K562 (cell line): Measurements from ENCODE around the gene DLGAP5. TPM values are rescaled to one million over a fixed set of nuclear protein-coding genes. Genes with fewer than 3 reads are reported as not detected.

Source experiments
- ATAC-seq: fragments of 200-7000 bp; cut with Tn5 transposase; 3 replicates; pipeline ENCODE4 v1.9.1; 2020; ENCODE audit warnings: moderate library complexity
- BruUV-seq: library from RNA; stranded (reverse); fragments of 400-500 nt; replicated peaks from 2 replicates; lab custom pipeline; 2021; lab: Mats Ljungman, UMichigan
- CTCF ChIA-PET: fragments of 300-600 bp; formaldehyde crosslinking; extraction: SDS; loops from one replicate; lab custom pipeline; 2021; ENCODE audit warnings: low intra/inter-chr PET ratio; lab: Yijun Ruan, JAX
- POLR2A ChIA-PET: fragments of 300-600, 350-650 bp; sonication (Branson Sonifier 250); formaldehyde crosslinking; extraction: SDS; loops from one replicate; lab custom pipeline; 2021; ENCODE audit warnings: antibody characterized with exemption, inconsistent platforms; lab: Yijun Ruan, JAX
- DNase-seq, 4 experiments: peaks; one replicate each; pipeline versions ENCODE4 v3.0.0 to v3.0.0-alpha.2; 2011 to 2018; ENCODE audit warnings: low spot score in 3 of 4, mixed read lengths in 3 of 4; ENCODE audit errors: extremely low read depth in 1 of 4
- FAIRE-seq: peaks from 2 replicates; lab custom pipeline; 2011; peaks lifted over from hg19 to GRCh38; lab: Jason Lieb, UNC
- H2AFZ ChIP-seq: 2 replicates; pipeline ENCODE4 v1.6.0; 2011; ENCODE audit warnings: low read depth, low read length, control low read depth, inconsistent platforms
- H3K27ac ChIP-seq: fragments of 200-600 bp; 3 replicates; pipeline ENCODE4 v1.8.0; 2011; ENCODE audit warnings: low read depth, mild to moderate bottlenecking, control low read depth, inconsistent platforms, low read length, moderate library complexity, mixed read lengths; ENCODE audit errors: extremely low read depth
- H3K27me3 ChIP-seq, 2 experiments: fragments of 300-600 bp in 1 of 2; 2 replicates in 1 of 2; 3 replicates in 1 of 2; pipeline versions ENCODE4 v1.6.0 to v1.8.0; 2011; ENCODE audit warnings: inconsistent platforms in 2 of 2, low read length in 2 of 2, mild to moderate bottlenecking in 1 of 2, mixed read lengths in 1 of 2, moderate library complexity in 1 of 2; ENCODE audit not compliant: control insufficient read depth in 2 of 2, insufficient read depth in 2 of 2
- H3K36me3 ChIP-seq: fragments of 300-600 bp; 3 replicates; pipeline ENCODE4 v1.8.0; 2011; ENCODE audit warnings: mild to moderate bottlenecking, low read length, inconsistent platforms; ENCODE audit not compliant: control insufficient read depth, insufficient read depth
- H3K4me1 ChIP-seq, 2 experiments: fragments of 200-600 bp in 1 of 2; replicated peaks in 1 of 2; 2 replicates in 1 of 2; 3 replicates in 1 of 2; pipeline versions ENCODE4 v1.5.1 to v1.8.0; 2011; ENCODE audit warnings: inconsistent platforms in 2 of 2, low read length in 2 of 2, mild to moderate bottlenecking in 1 of 2, mixed read lengths in 1 of 2, moderate library complexity in 1 of 2; ENCODE audit not compliant: control insufficient read depth in 2 of 2, insufficient read depth in 2 of 2
- H3K4me2 ChIP-seq: 2 replicates; pipeline ENCODE4 v1.6.1; 2011; ENCODE audit warnings: low read length, control low read depth, inconsistent platforms, mixed read lengths; ENCODE audit not compliant: insufficient read depth
- H3K4me3 ChIP-seq: fragments of 200-600 bp; sonication (generic), shearing (Covaris generic); 2 replicates; pipeline ENCODE4 v1.5.1; 2016; ENCODE audit warnings: control low read depth, inconsistent platforms
- H3K79me2 ChIP-seq: fragments of 200-600 bp; 3 replicates; pipeline ENCODE4 v1.8.0; 2011; ENCODE audit warnings: low read length, inconsistent platforms; ENCODE audit not compliant: control insufficient read depth, insufficient read depth
- H3K9ac ChIP-seq, 2 experiments: 2 replicates each; pipeline versions ENCODE4 v1.6.0 to v1.6.1; 2011; ENCODE audit warnings: low read depth in 2 of 2, low read length in 2 of 2, control low read depth in 1 of 2, inconsistent platforms in 1 of 2, mild to moderate bottlenecking in 1 of 2, mixed read lengths in 1 of 2; ENCODE audit not compliant: insufficient read depth in 1 of 2
- H3K9me1 ChIP-seq: one replicate; pipeline ENCODE4 v1.6.0; 2011; ENCODE audit warnings: inconsistent platforms, mild to moderate bottlenecking, low read length, moderate library complexity; ENCODE audit not compliant: control insufficient read depth, insufficient read depth
- H3K9me3 ChIP-seq: replicated peaks from 2 replicates; pipeline ENCODE4 v1.5.1; 2011; ENCODE audit warnings: low read depth, low read length, inconsistent platforms; ENCODE audit not compliant: control insufficient read depth, insufficient read depth
- H4K20me1 ChIP-seq: replicated peaks from 2 replicates; pipeline ENCODE4 v1.6.1; 2011; ENCODE audit warnings: low read length, inconsistent platforms, mixed read lengths; ENCODE audit not compliant: control insufficient read depth, insufficient read depth
- CAMTA2 ChIP-seq: fragments of 250-450 bp; sonication (Bioruptor Pico); conservative IDR thresholded peaks from 2 replicates; pipeline ENCODE4 v1.5.1; 2022
- CREM ChIP-seq: IDR thresholded peaks from 2 replicates; pipeline ENCODE4 v1.6.1; 2014; ENCODE audit warnings: antibody characterized with exemption, low read depth
- FOXJ3 ChIP-seq: sonication (generic); formaldehyde crosslinking; IDR thresholded peaks from 2 replicates; pipeline ENCODE4 v1.4.0; 2020; ENCODE audit warnings: mild to moderate bottlenecking, missing genetic modification reagents
- HLTF ChIP-seq: fragments of 450-650 bp; IDR thresholded peaks from 2 replicates; pipeline ENCODE4 v1.6.1; 2016
- HMG20B ChIP-seq: fragments of 250-450 bp; sonication (Bioruptor Pico); IDR thresholded peaks from 2 replicates; pipeline ENCODE4 v1.5.0; 2021; ENCODE audit warnings: mild to moderate bottlenecking
- NELFE ChIP-seq: IDR thresholded peaks from 2 replicates; pipeline ENCODE4 v1.6.1; 2011; ENCODE audit warnings: mild to moderate bottlenecking; ENCODE audit not compliant: insufficient read depth, insufficient read length
- PHB ChIP-seq: fragments of 250-450 bp; sonication (Bioruptor Pico); IDR thresholded peaks from 2 replicates; pipeline ENCODE4 v1.5.0; 2021
- PRMT5 ChIP-seq: sonication (generic); formaldehyde crosslinking; IDR thresholded peaks from 2 replicates; pipeline ENCODE4 v1.5.0; 2020; ENCODE audit warnings: missing genetic modification reagents
- RBBP5 ChIP-seq: fragments of 200-600 bp; sonication (generic); IDR thresholded peaks from 2 replicates; pipeline ENCODE4 v1.6.1; 2012; ENCODE audit warnings: borderline replicate concordance, mild to moderate bottlenecking, low read length, control low read depth, inconsistent platforms; ENCODE audit not compliant: insufficient read depth, poor library complexity, severe bottlenecking
- RFX5 ChIP-seq: IDR thresholded peaks from 2 replicates; pipeline ENCODE4 v1.6.1; 2011; ENCODE audit warnings: low read depth, mild to moderate bottlenecking, improper control_type of control experiment, low read length
- SREBF1 ChIP-seq: fragments of 150-350 bp; IDR thresholded peaks from 2 replicates; pipeline ENCODE4 v1.6.1; 2014; ENCODE audit warnings: antibody characterized with exemption, low read depth, low read length, borderline replicate concordance
- SRSF1 ChIP-seq: fragments of 200-400 bp; formaldehyde crosslinking; IDR thresholded peaks from 2 replicates; pipeline ENCODE4 v1.6.1; 2017; ENCODE audit warnings: mild to moderate bottlenecking, low read depth, low read length, moderate library complexity
- ZKSCAN3 ChIP-seq: fragments of 250-450 bp; sonication (Bioruptor Pico); IDR thresholded peaks from 2 replicates; pipeline ENCODE4 v1.4.0; 2020
- ZNF408 ChIP-seq: fragments of 250-450 bp; sonication (Bioruptor Pico); IDR thresholded peaks from 2 replicates; pipeline ENCODE4 v1.4.0; 2020; ENCODE audit warnings: low read depth, mild to moderate bottlenecking, moderate library complexity
- ZNF589 ChIP-seq: fragments of 200-800 bp; sonication (Bioruptor generic); IDR thresholded peaks from 2 replicates; pipeline ENCODE4 v1.6.1; 2016; ENCODE audit warnings: low read depth, missing genetic modification characterization, missing compliant biosample characterization
- WGBS: fragments of 100-300 bp; shearing (Covaris generic); methylation state at CpG from one replicate; pipeline ENCODE4 v1.1.6; 2016; ENCODE audit warnings: low coverage, mixed read lengths; ENCODE audit not compliant: insufficient coverage; ENCODE audit errors: missing lambda C conversion rate; 5-methylcytosine and 5-hydroxymethylcytosine counted together
- in situ Hi-C: fragments of 300-500 bp; cut with MboI; formaldehyde crosslinking; loops from 4 replicates; pipeline ENCODE4 v1.15.0; 2018; ENCODE audit warnings: inconsistent platforms, mixed read lengths
- intact Hi-C: fragments of 100-400 bp; cut with micrococcal nuclease; formaldehyde crosslinking; loops from 2 replicates; pipeline ENCODE4 v1.14.2; 2022
- polyA plus RNA-seq, 8 experiments: library from polyadenylated mRNA; depleted of rRNA in 4 of 8; stranded (reverse) in 5 of 8; unstranded in 3 of 8; fragments of >200 nt; fragmentation: Nextera tagmentation in 2 of 8; fragmentation: Illumina TruSeq in 1 of 8; extraction: Ambion mirVana in 2 of 8; extraction: Trizol in 1 of 8; gene quantifications; 2 replicates each; pipeline versions ENCODE4 v1.2.1 to v1.2.3, GENCODE V29; 2011 to 2014; ENCODE audit warnings: inconsistent platforms in 1 of 8, missing spikeins in 1 of 8
- total RNA-seq, 7 experiments: library from RNA; depleted of rRNA in 6 of 7; stranded (reverse); fragments of >200 nt in 6 of 7; fragmentation: Illumina TruSeq in 2 of 7; extraction: Trizol in 2 of 7; gene quantifications; 2 replicates each; pipeline versions ENCODE4 v1.2.1 to v1.2.3, GENCODE V29; 2011 to 2021; ENCODE audit warnings: low replicate concordance in 1 of 7
- TF ChIP-seq, protein P1 (sequence below): sonication (generic); formaldehyde crosslinking; IDR thresholded peaks from 2 replicates; pipeline ENCODE4 v1.8.1; 2023; ENCODE audit warnings: mild to moderate bottlenecking, missing genetic modification reagents
- TF ChIP-seq, protein P2 (sequence below): fragments of 450-650 bp; IDR thresholded peaks from 2 replicates; pipeline ENCODE4 v1.6.1; 2016; ENCODE audit warnings: borderline replicate concordance
- TF ChIP-seq, protein P3 (sequence below): fragments of 450-650 bp; IDR thresholded peaks from 2 replicates; pipeline ENCODE4 v1.6.1; 2017; ENCODE audit warnings: antibody characterized with exemption

Gene DLGAP5
- total and polyA plus RNA-seq, 9 of the 15 experiments (the other 6 are each of a cell fraction or from before 2014, with no cell fraction given) = 39.1 to 80.0 (median 59.9) TPM

DNA sequence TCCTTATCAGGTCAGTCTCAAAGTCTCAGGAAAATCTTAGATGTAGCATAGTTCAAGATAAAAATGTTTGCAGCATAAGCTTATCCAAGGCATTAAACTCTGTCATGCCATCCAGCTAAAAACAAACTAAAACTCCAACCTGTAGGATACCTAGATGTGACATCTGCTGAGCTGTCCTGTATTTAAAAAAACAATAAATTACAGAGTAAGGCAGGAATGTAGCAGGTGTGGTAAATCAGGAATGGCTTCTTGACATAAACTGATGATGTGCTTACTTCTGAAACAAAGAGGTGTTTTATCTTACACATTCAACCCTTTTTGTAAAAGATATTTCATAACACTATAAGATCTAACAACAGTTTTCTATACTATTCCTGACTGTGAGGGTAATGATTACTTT is 30.6 kb upstream of the DLGAP5 start (continued):
- no peak for TF ChIP-seq RBBP5

DNA sequence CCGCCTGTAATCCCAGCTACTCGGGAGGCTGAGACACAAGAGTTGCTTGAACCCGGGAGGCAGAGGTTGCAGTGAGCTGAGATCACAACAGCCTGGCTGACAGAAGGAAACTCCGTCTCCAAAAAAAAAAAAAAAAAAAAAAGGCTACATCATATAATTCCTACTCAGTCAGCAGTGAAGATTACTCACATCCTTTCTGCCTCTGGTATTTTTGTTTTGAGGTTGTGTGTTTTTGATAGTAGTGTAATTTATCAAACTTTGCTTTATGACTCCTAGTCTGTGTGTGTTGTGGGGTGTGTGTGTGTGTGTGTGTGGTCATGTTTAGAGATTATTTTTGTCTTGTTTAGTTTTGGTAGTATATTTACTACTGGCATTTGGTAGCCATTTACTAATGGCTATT is 29.8 kb upstream of the DLGAP5 start:
- ChIA-PET CTCF (no interaction called here), POLR2A (no interaction called here)
- Histone ChIP-seq H3K36me3 (no peaks in the 10 kb centered on the region), H3K79me2 (no peaks in the 10 kb centered on the region), H3K4me2 (no peak overlapping the region), H4K20me1 (no peaks in the 10 kb centered on the region), H3K27me3 (no peaks in the 10 kb centered on the region), H2AFZ (no peak overlapping the region), H3K9me1 (no peaks in the 10 kb centered on the region), H3K4me1 (no peaks in the 10 kb centered on the region; a peak in 1 of 5 replicates), H3K4me3 (no peak overlapping the region), H3K27ac (no peak overlapping the region), H3K9me3 (no peaks in the 10 kb centered on the region; the same call in 1 of the 2 replicates), H3K9ac (no peak overlapping the region)
- ATAC-seq (no peak), DNase-seq (no peak), FAIRE-seq (no peak)
- intact Hi-C loops = no loop called here
- BruUV-seq = no TSS peak
- in situ Hi-C loops = loop anchor here (25.0 kb wide), 1 partner anchor 1266 kb away; no protein-coding TSS in a partner anchor
- WGBS = 6% methylated on average over 2 of the region's 4 CpGs
- TF ChIP-seq, protein P1, sequence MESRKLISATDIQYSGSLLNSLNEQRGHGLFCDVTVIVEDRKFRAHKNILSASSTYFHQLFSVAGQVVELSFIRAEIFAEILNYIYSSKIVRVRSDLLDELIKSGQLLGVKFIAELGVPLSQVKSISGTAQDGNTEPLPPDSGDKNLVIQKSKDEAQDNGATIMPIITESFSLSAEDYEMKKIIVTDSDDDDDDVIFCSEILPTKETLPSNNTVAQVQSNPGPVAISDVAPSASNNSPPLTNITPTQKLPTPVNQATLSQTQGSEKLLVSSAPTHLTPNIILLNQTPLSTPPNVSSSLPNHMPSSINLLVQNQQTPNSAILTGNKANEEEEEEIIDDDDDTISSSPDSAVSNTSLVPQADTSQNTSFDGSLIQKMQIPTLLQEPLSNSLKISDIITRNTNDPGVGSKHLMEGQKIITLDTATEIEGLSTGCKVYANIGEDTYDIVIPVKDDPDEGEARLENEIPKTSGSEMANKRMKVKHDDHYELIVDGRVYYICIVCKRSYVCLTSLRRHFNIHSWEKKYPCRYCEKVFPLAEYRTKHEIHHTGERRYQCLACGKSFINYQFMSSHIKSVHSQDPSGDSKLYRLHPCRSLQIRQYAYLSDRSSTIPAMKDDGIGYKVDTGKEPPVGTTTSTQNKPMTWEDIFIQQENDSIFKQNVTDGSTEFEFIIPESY (CRISPR knock-in tag) = no peak
- TF ChIP-seq HLTF (no peak), ZNF589 (no peak), FOXJ3 (CRISPR knock-in tag) (no peak), ZKSCAN3 (CRISPR knock-in tag) (no peak), PRMT5 (CRISPR knock-in tag) (no peak), CREM (no peak), CAMTA2 (CRISPR knock-in tag) (no peak), SRSF1 (no peak), HMG20B (CRISPR knock-in tag) (no peak), SREBF1 (no peak), ZNF408 (CRISPR knock-in tag) (no peak), NELFE (no peak), RFX5 (no peak), PHB (no peak)
- TF ChIP-seq, protein P2, sequence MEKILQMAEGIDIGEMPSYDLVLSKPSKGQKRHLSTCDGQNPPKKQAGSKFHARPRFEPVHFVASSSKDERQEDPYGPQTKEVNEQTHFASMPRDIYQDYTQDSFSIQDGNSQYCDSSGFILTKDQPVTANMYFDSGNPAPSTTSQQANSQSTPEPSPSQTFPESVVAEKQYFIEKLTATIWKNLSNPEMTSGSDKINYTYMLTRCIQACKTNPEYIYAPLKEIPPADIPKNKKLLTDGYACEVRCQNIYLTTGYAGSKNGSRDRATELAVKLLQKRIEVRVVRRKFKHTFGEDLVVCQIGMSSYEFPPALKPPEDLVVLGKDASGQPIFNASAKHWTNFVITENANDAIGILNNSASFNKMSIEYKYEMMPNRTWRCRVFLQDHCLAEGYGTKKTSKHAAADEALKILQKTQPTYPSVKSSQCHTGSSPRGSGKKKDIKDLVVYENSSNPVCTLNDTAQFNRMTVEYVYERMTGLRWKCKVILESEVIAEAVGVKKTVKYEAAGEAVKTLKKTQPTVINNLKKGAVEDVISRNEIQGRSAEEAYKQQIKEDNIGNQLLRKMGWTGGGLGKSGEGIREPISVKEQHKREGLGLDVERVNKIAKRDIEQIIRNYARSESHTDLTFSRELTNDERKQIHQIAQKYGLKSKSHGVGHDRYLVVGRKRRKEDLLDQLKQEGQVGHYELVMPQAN = no peak
- TF ChIP-seq, protein P3, sequence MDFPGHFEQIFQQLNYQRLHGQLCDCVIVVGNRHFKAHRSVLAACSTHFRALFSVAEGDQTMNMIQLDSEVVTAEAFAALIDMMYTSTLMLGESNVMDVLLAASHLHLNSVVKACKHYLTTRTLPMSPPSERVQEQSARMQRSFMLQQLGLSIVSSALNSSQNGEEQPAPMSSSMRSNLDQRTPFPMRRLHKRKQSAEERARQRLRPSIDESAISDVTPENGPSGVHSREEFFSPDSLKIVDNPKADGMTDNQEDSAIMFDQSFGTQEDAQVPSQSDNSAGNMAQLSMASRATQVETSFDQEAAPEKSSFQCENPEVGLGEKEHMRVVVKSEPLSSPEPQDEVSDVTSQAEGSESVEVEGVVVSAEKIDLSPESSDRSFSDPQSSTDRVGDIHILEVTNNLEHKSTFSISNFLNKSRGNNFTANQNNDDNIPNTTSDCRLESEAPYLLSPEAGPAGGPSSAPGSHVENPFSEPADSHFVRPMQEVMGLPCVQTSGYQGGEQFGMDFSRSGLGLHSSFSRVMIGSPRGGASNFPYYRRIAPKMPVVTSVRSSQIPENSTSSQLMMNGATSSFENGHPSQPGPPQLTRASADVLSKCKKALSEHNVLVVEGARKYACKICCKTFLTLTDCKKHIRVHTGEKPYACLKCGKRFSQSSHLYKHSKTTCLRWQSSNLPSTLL = no peak
